GM19240 (cell line): Measurements from ENCODE around the gene GPSM1.

Source experiments
- DNase-seq: peaks from one replicate; pipeline ENCODE4 v3.0.0; 2011; ENCODE audit warnings: low spot score; ENCODE audit not compliant: insufficient read length

GPSM1 gene

DNA sequence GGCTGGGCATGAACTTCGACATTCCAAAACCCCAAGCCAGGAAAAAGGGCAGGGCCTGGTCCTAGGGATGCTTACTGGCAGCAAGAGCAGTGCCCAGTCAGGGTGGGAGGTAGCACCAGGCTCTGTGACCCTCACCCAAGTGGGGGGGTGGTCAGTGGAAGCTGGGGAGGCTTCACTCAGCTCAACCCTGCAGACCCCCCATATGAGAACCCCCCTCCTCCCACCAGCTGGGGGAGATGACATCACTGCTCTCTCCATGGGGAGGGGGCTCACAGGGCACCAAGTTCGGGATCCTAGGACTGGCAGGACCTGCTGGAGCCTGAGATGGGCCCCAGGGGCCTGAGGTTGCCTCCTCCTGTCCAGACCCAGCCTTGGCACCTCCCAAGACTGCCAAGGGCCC, 31.5 kb downstream of the GPSM1 start:
- DNase-seq = no peak

DNA sequence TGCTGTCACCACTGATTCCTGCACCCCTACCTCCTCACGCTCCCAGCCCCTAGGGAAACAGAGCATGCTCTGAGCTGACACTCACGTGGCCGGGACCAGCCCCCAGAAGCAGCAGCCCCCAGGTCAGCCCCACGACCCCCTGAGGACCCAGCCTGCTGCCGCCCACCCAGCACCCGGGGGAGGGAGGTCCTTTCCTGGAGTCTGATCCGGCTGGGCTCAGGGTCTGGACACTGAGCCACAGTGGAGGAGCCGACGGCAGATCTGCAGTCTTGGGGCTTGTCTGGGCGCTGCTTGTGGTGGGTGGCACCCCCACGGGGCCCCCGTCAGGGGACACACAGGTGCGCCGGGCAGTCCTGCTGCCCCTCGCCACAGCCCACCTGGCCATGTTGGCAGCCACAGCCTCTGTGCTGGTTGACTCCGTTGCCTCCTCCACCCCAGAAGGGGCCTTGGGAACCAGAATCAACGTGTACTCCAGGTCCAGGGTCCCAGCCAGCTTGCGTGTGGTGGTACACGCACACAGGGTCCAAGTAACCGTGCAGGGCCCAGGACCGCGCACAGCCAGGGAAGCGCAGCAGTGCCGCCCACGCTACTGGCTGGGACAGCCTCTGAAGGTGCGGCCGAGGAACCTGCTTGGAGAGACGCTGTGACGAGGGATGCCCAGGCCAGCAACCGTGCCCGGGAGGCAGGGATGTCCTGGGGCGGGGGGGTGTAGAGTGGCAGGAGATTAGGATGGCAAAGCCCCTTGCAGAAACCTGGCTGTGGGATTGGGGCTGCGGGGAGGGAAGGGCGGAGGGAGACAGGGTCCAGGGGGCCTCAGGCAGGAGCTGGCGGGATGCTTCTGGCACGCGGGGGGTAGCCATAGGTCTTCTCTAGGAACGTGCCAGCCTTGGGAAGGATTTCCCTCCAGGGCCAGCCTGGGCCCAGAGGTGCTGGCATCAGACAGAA, 32.7 kb downstream of the GPSM1 start:
- no peak for DNase-seq

DNA sequence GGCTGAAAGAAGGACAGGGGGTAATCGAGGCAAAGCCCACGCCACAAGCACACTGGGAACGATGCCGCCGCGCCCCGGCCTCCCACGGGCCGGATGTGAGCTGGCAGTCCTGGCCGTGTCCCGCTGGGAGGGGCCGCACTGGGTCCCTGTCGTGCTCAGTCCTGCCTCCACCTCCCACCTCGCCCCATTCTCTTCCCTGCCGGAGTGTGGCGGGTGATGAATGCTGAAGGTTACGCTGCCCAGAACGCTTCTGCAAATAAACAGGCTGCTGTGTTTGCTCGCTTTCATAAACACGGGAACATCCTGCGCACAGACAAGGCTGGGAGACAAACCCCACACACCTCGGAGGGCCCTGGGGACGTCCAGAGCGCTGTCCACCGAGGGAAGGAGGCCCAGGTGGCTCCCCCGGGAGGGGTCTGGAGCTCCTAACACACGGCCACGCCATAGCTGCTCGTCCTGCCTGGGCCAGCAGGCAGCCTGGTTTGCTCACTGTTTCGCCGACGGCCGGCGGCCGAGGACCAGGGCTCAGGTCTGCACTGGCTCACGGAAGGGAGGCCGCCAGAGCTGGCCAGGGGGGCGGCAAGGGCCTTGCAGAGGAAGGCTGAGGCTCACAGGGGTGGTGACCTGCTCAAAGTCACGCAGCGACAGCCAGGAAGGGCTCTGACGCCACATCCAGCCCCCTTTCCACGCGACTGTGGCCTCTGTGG, 33.9 kb downstream of the GPSM1 start:
- no peak for DNase-seq

DNA sequence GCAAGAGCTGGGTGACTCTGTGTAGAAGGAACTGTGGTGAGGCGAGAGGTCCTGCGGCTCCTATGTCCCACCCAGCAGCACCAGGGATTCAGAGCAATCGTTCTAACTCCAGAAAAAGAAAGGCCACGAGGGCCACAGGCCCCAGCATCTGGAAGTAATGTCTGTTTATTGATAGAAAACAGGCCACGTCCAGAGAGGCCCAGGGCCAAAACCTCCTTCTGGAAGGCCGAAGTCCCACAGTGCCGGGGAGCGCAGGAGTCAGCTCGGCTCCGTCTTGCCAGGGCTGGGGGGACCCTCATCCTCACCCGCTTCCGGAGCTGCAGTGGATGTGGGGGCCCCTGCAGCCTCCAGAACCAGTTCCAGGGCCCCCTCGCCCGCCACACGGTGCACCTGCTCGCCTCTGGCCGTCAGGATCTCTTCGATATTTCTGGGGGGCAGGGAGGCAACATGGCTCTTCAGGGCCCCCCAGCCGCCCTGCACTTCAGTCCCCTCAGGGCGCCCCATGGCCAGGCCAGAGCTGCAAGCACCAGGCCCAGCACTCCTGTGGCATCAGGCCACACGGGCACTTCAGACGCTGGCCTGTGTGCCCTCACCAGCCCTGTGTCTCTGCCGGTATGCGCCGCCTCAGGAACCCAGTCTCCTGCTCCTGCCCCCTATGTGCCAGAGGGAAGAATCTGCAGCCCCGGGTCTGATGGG, 34.6 kb downstream of the GPSM1 start:
- DNase-seq = no peak

DNA sequence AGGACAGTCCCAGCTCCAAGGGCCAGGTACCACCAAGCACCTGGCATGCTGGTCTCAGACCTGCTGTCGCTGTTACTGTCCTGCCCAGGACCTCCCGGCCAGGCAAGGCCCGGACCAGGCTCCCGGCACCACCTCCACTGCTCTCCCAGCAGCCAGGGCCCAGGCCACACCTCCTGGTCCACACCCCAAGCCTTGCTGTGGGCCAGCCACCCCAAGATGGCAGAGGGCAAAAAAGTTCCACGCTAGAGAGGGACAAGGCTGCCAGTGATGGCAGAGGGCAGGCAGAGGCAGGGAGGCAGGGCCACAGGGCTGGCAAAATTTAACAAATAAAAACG, 35.1 kb downstream of the GPSM1 start:
- DNase-seq = no peak

DNA sequence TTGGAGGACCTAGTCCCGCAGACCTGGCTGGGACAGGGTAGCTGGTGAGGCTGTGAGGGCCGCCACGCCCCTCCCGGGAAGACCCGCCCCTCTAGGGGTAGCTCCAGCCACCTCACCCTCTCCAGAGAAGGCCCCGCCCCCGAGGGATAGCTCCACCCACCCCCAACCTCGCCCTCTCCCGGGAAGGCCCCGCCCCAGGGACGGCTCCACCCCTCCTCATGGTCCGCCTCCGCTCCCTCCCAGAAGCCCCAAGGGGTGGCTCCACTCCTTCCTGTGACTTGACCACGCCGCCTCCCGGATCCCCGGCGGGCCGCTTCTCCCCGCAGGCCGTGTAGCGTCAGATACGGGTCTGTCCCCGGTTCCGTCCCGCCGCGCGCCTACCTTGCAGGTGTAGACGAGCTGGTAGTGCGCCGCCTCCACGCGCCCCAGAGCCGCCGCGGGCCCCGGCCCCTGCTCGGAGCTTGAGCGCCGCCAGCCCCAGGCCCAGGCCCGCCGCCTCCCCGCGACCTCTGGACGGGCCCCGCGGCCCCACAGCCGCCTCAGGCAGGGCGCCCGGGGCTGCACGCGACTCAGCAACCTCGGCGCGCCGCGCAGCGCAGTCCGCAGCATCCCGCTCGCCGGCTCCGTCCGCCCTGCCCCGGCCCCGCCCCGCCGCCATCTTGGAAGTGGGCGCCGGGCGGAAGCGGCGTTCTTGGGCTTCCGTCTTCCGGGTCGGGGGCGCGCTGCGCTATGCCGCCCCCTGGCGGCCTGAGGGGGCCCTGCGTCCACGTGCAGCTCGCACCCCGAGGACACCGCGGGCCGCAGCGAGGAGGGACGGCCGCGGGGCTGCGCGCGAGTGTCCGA, 36.0 kb downstream of the GPSM1 start, which contains the start of gene DNLZ:
DNLZ (minus strand) TSS at position 639 of the 843 bp plus-strand sequence; CDS start at position 609, 30 bp downstream.
- peak; percentile 99 for DNase-seq

DNA sequence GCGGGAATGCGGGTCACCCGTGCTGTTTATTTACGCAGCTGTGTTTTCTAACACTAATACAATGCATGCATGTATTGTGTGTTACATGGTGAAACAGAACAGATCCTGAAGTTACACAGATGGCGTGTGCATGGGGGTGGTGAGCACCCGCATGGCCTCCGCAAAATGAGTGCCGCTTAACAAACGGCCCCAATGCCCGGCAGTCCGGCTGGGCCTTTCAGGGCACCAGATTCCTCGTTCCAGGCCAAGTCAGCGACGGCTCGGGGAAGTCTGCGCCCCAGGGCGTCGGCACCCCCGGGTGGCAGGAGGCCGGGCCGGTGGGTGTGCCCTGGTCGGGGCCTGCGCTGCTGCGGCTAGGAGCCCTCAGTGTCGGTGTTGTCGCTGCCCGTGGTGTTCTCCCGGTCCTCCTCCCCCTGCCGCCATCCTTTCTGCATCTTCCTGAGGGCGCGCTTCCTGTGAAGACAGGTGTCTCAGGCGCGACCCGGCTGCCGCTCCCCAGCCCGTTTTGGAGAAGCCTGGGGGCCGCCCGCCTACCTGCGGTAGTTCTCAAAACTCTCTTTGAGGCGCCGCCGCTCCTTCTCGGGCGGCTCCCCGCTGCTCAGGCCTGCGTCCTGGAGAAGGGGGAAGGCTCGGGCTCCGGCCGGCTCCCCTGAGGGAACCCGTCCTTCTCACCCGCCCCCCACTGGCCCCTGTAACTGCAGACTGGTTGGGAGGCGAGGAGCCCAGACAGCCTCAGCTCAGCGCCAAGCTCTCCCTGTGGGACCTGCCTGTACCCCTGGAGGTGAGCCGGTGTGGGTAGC, 36.8 kb downstream of the GPSM1 start:
- DNase-seq = no peak

DNA sequence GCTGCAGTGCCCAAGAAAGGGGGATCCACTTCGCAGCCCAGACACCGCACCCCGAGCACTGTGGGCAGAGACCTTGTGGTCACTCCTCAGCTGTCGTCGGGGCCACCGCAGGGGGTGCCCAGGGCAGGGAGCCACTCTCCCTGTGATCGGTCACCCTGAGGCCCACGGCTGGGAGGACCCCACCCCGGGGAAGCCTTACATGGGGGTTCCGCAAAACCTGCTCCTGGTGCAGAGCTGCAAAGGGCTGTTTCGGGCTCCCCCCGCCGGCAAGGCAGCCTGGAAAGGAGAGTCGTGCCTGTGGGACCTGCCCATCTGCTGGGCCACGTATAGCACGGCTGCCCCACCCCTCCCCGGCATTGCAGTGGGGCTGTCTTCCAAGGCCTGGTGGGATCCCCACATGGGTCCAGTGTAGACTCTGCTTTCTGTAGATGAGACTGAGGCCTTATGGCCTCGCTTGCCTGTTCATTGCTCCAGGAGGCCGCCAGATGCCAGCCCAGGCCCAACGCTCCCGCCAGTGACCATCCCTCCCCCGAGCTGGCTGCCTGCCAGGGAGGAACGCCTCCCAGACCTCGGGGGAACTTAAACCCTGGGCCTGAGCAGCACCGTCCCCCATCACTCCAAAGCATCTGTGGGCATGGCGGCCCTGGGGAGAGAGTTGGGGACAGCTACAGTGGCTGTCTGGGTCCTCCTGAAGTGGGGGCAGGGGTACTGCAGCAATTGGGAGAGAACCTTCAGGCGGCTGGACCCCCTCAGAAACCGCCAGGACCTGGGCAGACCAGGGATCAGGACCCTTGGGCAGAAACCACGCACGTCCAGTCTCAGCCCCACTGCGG, 37.8 kb downstream of the GPSM1 start:
- DNase-seq = no peak

DNA sequence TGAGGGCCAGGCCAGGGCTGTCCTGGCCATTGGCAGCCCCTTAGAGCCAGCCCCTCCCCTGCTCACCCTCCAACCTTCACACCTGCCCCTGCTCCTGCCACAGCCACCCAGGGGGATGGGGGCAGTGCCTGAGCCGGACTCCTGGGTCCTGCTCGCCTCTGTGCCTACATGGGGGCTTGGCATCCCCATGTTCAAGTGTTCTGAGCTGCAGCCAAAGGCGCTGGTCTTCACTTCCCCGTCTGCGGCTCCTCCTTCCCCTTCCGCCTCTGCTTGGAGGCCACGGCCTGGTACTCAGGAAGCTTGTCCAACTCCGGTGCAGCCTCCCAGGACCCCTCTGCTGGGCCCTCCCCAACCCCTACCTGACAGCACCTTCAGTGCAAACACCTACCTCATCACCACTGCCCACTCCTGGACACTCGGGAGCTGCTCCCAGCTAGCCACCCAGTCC, 38.5 kb downstream of the GPSM1 start:
- DNase-seq = no peak

DNA sequence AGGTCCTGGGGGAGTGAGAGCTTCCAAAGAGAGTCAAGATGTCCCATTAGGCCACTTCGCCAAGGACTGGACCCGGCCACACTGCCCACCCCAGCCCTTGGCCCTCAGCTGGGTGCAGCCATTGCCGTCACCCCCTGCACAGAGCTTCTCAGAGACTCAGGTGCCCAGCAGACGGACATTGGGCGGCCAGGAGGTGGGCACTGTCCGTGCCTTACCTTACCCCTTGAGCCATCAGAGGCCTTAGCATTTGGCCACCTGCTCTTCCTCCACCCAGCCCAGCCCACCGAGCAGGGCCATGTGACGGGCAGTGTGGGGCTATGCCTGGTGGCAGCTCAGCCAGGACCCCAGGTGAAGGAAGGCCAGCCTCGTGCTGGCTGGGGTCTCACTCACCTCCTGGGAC, 39.5 kb downstream of the GPSM1 start:
- no peak for DNase-seq

DNA sequence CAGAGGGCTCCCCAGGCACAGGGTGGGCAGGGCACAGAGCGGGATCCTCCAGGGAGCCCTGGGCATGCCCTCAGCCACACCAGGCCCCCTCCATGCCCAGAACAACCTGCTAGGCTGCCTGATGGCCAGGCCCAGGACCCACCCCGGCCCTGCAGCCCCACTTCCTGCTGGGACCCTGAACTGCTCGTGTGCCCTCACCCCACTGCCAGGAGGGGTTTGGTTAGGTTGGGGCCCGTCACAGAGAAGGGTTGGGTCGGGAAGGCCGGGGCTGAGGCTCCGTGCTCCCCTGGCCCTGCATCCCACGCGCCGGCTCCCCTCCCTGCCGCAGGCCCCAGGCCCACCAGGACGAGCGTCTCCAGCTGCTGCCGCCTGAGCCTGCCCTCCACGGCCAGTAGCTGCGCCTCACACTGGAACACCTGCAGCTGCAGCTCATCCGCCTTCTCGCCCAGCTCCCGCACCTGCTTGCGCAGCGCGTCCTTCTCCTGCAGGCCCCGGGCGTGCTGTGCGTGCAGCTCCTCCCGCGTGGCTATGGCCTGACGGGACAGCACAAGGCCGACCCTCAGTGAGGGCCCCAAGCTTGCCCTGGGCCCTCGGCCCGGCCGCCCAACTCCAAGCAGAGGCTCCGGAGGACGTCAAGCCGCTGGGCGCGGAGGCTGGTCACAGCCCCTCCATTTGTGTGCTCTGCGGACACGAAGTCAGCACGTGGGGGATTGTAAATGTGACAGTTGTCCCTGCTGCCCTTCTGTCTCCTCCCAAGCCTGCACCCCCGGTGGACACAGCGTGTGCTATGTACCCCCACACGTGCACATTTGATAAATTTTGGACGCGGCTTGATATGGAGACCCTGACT, 40.2 kb downstream of the GPSM1 start:
- DNase-seq = no peak

DNA sequence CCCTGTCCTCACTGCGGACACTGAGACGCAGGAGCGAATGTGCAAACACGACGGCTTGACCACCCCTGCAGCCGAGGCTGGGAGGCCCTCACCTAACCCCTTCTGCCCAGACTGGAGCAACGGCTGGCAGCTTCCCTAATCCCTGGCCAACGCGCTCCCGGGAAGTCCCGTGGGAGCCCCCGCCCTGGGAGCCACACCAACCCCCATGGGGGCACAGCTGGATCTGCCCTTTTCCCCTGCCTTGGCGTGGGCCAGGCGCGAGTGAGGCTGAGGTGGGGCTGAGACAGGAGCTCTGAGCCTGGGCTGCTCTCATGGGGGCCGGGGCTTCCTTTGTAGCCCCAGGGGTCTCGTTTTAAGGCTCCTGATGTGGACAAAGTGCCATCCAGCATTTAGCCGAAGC, 40.9 kb downstream of the GPSM1 start:
- no peak for DNase-seq

DNA sequence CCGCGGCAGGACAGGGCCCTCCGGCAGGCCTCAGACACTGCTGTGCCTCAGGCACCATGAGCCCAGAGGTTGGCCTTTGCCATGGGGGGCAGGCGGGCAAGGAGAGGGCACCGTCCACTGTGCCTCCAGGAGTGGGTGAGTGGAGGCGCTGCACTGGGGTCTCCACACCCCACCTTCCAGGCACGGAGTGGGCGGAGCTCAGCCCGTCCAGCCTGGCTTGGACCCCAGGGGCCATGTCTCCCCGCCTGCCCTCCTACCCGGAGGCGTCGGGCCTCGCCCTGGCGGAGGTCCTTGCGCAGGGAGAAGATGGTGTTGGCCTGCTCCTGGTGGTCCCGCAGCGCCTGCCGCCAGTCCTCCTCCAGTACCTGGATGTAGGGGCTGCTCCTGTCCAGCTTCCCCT, 42.7 kb downstream of the GPSM1 start:
- no peak for DNase-seq

DNA sequence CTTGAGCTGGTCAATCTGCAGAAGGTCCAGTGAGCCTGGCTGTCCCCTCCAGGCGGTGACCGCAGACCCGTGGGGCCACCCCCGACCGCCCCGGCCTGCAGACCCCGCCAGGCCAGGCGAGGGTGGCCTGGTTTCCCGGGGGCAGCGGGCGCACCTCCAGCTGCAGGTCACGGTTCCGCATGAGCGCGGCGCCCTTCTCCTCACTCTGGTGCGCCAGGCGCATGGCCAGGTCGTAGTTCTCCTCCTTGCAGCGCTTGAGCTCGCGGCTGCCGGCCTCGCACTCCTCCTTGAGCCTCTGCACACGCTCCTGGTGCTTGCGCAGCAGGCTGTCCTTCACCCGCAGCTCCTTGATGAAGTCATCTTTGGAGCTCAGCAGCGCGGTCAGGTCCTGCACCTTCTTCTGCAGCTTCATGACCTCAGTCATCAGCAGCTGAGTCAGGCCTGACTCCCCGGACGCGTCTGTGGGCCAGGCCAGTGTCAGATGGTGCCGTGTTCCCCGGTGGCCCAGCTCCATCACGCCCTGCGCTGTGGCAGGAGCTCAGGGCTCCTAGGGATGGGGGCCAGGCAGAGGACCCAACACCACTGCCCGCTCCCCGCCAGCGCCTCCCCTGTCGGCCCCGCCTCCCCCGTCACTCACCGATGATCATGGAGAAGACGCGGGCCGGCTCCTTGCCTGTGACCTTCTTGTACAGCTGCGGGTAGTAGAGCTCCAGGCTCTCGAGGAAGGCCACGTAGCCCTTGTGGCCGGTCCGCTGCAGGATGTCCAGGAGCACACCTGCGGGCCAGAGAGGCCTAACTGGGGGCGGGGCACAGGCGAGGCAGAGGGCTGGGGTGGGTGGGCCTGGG, 43.6 kb downstream of the GPSM1 start:
- DNase-seq = no peak

DNA sequence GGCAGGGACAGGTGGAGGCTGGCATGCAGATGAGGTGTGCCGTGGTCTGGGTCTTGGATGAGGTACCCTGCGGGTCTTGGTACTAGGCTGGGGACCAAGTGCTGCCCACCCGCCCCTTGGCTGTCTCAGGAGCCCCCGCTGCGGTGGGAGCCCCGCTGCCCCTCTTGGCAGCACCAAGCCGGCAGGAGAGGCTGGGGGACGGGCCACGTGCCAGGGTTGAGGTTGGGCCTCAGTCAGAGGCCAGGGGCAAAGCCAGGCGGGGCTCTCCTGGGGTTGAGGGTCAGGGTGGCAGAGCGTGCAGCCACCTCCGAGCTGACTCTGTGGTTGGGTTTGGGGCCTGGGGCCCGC, 44.2 kb downstream of the GPSM1 start:
- DNase-seq = no peak

DNA sequence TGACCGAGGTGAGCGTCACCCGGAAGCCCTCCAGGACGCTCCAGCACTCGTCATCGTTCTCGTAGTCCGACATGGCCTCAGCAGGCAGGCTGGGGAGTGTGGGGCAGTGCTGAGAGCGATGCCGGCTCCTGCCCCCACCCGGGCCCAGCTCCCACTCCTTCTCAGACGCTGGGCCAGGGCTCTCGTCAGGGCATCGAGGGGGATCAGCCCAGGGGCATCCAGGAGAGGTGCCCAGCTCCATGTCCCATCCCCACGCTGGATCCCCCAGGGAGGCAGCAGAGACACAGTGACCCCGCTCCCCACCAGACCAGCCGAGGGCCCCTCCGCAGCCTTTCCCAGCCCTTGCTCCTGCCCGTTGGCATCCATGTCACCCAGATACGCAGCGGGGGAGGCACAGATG, 44.7 kb downstream of the GPSM1 start:
- DNase-seq = no peak

DNA sequence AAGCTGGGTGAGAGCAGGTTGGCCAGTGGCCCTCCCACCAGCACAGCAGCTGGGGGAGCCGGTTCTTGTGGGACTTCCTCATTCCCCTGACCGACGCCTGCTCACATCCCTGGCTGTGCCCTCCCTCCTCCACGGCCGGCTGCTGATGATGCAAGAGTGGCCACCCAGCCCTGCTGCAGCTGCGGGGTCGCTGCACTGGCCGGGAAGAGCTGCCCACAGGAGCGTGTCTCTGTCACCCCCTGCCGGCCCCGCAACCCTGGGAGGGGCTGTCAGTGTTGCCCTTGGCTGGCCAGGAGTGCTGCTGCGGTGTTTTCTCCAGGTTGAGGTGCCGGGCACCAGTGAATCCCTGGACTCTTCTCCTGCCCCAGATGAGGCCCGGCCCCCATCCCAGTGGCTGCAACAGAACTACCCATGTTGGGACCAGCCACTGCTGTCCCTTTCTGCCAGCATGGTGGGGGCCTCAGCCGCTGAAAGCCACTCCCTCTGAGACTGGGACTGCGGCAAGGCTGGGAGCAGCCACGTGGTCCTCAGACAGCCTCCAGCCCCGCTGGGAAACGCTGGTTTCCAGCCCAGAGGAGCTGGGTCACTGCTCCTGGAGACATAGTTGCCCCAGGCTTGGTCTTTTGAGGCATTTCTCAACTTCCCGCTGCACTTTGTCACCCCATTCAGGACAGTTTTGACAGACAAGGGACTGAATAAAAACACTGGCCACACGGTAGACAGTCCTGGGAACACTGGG, 45.4 kb downstream of the GPSM1 start:
- no peak for DNase-seq
